Stimulated activated CD4-positive, alpha-beta T cell treated with anti-CD3 and anti-CD28 coated beads, TNF-alpha, amount 100 ng/mL, for 4 hours (primary cell): ENCODE measurements around the gene TSC2.
"Not testable (repeated sequence)": the region's sequence is repeated elsewhere in the genome, so short reads cannot be mapped to it uniquely, and the experiment has no call there.

Experiments
- DNase-seq, 3 experiments: peaks; one replicate each; pipeline ENCODE4 v3.0.0-alpha.2; 2020; ENCODE audit warnings: low read depth in 3 of 3

TSC2 gene

DNA sequence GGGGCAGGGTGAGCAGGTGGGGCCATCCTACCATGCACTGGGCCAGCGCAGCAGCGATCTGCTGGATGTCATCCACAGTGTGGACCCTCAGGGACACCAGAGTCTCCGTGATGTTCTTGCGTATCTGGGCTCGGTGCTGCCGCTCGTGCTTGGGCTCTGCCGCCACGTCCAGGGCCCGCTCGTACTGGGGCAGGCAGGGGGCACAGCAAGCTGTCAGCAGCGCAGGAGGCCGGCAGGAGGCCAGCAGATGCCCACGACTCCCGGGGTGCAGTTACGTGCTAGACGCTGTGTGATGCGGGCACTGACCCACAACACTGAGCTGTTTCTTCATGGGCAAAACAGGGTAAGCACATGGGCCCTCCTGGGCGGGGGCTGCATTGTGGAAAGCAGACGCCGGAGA, 57.5 kb downstream of the TSC2 start:
- DNase-seq: not testable (repeated sequence)

DNA sequence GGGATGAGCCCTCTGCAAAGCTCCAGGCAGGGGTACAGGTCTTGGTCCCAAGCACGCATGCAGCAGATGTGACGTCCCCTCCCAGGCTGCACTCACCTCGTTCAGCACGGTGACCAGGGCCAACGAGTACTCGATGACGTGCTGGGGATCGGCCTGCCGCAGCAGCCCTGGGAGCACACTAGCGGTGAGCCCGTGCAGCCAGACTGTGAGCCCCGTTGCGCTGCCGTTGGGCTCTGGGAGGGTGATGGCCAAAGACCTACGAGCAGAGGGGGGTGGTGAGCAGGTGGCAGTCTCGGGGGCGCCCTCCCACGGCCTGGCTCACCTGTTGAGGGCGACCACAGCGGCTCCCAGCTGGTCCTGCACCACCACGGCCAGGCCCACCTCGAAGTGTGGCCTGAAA, 58.0 kb downstream of the TSC2 start:
- DNase-seq: not testable (repeated sequence)

DNA sequence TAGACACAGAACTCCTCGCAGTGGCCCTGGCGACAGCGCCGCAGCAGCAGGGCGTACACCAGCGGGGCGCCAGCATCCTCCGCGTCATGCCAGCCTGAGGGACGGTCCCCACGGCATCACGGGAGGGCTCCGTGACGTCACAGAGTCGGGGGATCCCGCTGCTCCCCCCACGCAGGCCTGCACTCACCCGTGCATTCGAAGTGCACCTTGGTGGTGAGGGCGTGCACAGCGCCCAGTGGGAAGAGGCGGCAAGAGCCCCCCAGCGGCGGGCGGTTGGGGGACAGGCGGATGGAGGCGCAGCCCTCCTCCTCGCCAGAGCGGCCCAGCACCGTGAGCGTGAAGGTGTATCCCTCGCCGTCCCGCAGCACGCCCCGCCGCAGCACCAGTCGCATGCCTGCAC, 58.4 kb downstream of the TSC2 start:
- DNase-seq: not testable (repeated sequence)

DNA sequence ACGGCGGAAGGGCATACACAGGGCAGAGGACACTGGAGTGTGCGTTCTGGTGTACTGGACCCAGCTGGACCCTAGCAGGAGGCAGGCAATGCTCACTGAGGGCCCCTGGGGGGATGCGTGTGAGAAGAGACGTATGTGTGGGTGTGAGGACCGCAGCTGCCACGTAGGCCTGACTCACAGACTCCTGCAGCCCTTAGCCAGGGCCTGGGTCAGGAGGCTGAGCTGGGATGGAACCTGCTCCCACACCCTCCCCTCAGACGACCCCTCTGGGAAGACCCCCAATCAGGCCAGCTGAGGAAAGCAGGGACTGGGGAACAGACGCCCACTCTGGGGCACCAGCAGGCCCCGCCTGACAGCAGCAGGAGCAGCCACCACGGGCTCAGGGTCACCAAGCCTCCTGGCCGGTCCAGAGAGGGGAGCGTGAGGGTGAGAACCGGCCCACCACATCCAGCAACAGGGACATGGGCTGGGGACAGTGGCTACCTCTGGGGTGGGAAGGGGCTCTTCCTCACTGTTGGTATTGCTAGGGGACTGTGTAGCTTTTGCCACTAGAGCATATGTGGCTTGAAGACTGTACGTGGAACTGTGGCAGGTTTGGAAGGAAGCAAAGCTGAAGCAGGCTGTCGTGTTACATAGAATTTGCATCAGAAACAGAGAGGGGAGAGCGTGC, 59.5 kb downstream of the TSC2 start:
- DNase-seq: not testable (repeated sequence)

DNA sequence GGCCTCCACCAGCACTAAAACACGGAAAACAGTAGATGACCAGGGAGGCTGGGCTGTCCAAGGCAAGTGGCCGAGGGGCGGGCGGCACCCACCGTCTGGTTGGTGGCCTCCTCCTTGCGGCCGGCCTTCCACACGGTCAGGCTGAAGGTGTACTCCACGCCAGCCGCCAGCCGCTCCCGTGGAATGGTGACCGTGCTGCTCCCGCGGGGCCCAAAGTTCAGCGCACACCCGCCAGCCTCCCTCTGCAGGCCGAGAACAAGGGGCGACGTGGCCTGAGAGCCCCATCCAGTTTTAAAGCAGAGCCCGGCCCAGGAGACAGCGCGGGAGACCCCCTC, 60.0 kb downstream of the TSC2 start:
- DNase-seq: not testable (repeated sequence)

DNA sequence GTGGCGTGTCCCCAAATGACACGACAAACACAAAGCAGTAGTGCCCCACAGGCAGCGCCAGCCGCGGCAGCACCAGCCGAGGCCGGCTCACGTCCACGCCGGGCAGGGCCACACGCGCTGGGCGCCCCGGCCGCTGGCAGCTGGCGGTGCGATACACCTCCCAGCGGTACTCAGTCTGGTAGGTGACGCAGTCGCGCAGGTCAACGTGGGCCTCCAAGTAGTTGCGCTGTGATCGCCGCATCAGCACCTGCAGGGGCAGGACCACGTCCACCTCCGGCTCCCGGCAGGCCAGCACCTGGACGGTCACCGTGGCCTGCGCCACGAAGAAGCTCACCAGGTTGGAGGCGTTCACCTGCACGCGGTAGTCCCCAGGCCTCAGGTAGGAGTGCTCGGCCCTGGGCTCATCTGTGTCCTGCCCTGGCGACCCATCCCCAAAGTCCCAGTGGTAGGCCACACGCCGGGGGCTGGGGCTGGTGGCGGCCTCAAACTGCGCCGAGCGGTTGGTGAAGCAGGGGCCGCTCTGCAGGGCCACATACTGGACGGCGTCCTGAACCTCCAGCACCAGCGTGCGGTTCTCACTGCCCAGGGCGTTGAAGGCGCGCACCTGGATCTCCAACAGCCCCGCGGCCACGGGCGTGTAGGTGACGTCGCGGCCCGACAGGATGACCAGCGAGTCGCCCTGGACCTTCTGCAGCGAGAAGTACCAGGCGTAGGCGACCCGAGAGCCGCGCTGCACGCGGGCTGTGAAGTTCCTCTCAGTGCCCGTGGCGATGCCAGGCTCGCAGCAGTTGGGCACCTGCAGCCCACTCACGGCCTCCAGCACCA, 60.9 kb downstream of the TSC2 start:
- DNase-seq: not testable (repeated sequence)

DNA sequence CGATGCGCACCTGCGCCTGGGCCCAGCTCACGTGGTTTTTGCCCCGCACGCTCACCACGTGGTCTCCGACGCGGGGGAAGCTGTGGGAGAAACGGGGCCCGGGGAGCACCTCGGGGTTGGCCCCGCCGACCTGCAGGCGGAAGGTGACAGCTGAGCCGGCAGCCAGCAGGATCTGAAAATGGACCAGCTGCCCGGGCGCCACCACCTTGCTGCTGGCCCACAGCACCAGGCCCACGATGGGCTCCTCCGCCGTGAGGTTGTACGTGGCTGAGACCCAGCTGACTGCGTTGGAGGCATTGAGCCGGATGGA, 61.4 kb downstream of the TSC2 start:
- DNase-seq: not testable (repeated sequence)

DNA sequence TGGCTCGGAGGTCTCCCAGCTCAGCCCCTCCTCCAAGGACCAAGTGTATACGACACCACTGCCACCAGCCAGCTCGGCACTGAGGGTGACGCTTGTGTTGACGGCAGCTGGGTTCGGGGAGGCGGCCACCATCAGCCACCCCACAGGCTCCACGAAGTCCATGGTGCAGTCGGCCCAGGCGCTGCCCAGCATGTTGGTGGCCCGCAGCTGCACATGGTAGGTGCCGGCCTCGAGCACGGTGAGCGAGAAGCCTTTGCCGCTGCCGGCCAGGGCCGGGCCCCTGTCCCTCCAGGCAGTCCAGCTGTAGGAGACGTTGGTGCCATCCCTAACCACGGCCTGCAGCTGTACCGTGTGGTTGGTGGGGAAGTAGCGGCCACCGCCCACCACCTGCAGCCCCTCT, 62.1 kb downstream of the TSC2 start:
- DNase-seq: not testable (repeated sequence)

DNA sequence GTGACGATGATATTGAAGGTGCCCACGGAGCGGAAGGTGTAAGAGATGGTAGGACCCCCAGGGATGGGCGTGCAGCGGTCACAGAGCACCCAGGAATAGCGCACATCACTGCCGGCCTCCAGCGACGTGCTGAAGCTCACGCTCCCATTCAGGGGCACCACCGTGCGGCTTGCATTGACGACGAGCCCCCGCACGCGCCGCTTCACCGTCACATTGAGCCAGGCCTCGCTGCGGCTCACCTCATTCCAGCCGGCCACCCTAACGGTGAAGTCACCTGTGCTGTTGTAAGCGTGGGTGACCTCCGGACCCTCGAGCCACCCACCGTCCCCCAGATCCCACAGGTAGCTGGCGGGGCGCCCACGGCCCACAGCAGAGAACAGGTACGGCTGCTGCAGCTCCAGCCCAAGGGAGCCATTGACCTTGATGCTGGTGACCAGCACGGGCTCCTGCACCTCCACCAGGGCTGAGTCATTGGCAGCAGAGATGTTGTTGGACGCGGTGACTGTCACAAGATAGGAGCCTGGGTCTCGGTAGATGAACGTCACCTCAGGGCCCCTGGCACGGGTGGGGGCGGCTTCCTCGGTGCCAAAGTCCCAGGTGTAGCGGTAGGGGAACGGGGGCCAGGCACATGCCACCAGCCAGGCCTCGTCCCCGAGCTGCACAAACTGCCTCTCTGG, 62.7 kb downstream of the TSC2 start:
- DNase-seq: not testable (repeated sequence)

DNA sequence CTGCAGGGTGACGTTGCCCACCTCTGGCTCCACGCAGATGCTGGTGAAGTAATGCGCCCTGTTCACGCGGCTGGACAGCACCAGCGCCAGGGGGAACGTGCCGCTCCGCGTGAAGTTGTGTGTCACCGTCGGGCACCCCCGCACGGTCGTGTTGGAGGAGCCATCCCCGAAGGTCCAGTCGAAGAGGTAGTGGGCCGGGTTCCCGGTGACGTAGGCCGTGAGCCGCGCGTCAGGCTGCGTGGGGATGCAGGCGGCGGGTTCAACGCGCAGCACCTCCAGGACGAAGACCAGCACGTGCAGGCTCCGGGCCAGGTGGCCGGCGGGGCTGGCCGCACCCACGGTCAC, 63.2 kb downstream of the TSC2 start:
- not testable (repeated sequence) for DNase-seq

DNA sequence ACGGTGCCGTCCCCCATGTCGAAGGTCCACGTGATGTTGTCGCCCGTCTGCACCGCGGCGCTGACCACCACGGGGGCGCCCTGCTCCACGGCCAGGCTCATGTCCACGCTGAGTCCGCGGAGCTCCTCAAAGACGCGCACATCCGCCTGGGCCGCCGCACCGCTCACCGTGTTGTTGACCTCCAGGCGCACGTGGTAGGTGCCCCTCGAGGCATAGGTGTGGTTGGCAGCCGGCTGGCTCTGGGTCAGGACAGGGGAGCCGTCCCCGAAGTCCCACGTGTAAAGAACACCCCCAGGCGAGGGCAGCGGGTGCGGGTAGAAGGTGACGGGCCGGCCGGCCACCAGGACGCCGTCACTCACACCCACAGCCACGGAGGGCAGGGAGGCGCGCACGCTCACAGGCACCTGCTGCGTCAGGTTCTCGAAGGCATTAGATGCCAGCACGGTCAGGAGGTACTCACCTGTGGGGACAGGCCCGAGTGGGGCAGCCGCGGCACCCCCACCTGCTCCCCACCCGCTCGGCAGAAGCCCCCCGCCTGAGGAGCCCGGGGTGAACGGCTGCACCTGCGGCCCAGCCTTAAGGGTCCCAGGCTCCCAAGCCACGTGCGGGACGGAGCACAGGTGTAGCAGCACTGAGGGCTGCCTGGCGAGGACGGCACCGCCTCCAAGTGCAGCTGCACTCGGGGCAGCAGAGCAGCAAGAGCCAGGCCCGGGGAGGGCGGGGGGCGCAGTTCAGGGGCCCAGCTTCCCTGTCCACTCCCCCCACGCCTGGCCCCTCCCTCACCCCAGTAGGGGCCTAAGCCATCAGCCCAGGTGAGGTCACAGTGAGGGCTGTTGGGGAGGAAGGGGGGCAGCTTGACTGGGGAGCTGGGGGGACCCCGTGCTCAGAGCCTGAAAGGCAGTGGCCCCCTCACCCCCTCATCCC, 63.9 kb downstream of the TSC2 start:
- not testable (repeated sequence) for DNase-seq

DNA sequence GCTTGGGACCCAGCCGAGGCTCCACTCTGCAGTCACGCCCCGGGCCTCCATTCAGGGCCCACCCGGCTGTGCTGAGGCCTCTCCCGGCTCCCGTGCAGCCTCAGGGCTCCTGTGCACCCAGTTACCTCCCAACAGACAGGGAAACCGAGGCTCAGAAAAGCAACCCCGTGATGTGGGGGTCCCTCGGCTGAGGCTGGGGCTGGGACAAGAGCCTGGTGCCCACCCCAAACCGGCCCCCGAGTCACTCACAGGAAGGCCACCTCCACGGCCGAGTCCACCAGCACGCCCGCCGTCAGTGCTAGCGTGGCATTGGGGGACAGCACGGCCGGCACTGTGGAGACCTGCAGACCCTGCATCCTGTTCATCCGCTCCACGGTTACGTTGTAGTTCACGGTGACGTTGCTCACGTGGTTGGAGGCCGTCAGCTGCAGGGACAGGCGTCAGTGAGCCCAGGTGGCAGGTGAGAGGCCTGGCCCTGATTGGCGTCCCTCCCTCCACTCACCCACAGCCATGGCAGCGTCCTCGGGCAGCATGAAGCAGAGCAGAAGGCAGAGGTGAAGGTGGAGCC, 64.8 kb downstream of the TSC2 start:
- not testable (repeated sequence) for DNase-seq

DNA sequence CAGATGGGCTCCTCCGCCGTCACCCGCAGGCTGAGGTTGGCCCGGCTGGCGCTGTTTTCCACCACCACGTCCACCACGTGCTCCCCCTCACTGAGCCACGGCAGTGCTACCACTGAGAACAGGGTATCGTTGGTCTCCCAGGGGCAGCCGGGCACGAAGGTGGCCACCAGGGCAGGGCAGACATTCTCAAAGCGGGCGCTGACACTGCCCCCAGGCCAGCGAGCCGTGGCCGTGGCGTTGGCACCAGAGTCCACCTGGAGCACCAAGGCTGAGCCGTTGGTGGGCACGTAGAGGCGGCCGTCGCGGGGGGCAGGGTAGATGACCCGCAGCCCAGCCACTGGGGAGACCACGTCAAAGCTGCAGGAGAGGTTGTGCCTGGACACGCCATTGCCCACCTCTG, 66.4 kb downstream of the TSC2 start:
- DNase-seq: not testable (repeated sequence)

DNA sequence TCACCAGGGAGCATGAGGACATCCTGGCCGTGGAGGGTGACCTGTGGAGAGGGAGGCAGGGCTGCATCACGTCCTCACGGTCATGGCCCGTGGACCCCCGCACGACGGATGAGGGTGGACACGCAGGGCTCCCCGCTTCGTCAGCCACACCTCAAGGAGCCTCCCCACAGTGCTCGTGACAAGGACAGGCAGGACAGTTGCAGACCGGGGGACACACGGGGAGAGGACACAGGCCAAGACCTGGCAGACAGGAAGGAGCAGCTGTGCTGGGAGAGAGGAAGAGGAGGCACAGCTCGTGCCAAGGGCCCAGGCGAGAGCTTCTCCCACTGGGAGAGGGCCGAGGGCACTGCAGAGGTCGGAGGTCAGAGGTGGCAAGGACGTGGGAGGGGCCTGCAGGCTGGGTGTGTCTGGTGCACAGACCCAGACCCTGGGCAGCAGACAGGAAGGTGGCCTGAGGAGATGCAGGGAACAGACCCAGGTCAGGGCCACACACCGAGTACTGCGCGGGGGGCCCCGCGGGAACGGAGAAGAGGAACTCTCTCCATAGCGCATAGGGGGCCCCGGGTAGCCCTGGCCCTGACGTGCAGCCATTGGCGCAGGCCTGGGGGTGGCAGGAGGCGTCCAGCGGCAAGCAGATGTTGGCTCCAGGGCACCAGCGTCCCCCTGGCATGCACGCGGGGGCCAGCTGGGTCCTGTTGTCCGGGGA, 67.3 kb downstream of the TSC2 start:
- DNase-seq: not testable (repeated sequence)

DNA sequence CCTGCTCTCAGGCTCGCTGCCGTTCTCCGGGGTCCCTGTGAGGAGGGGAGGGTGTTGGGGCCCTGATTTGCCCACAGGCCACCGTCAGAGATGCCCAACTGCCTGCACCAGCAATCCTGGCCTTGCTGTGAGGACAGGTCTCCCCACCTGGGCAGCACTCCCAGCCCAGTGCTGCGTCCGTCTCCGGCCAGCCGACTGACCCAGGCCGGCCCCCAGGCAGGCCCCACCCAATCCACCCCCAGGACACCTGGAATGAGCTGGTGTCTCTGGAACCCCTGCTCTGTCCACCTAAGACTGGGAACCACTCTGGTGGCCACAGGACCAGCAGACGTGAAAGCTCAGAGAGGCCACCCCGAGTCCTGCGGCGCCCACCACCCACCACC, 67.8 kb downstream of the TSC2 start:
- DNase-seq: no peak

DNA sequence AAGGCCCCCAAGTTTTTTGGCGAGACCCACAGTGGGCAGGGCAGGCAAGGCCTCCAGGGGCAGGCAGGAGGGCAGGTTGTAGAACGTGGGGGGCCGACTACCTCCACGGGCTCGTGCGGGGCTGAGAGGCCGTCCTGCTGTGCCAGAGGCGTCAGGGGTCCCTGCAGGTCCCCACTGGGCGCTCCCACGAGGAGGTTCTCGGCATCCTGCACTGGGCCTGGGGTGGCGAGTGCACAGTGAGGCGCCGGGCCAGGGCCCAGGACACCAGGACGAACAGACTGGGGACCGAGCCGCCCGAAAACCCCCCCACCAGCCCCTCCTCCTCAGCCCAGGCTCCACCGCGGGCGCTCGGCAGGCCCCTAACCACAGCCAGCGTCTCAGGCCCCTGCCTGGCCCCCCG, 68.6 kb downstream of the TSC2 start:
- not testable (repeated sequence) for DNase-seq

DNA sequence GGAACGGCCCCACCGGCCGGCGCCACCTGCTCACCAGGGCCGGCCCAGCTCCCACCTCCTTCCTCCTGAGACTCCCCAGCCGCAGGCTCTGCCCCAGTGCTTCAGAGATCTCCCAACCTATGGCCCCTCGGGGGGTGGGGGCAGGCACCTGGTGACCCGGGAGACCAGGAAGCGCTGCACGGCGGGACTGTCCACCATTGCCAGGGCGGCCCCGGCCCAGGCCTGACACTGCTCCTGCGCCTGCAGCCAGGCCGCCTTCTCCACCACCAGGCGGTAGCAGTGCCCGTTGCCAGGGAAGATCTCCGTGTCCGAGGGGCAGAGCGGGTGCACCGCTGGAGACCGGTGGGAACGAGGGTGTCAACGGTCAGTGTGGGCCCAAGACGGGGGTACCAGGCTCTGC, 69.6 kb downstream of the TSC2 start:
- not testable (repeated sequence) for DNase-seq

DNA sequence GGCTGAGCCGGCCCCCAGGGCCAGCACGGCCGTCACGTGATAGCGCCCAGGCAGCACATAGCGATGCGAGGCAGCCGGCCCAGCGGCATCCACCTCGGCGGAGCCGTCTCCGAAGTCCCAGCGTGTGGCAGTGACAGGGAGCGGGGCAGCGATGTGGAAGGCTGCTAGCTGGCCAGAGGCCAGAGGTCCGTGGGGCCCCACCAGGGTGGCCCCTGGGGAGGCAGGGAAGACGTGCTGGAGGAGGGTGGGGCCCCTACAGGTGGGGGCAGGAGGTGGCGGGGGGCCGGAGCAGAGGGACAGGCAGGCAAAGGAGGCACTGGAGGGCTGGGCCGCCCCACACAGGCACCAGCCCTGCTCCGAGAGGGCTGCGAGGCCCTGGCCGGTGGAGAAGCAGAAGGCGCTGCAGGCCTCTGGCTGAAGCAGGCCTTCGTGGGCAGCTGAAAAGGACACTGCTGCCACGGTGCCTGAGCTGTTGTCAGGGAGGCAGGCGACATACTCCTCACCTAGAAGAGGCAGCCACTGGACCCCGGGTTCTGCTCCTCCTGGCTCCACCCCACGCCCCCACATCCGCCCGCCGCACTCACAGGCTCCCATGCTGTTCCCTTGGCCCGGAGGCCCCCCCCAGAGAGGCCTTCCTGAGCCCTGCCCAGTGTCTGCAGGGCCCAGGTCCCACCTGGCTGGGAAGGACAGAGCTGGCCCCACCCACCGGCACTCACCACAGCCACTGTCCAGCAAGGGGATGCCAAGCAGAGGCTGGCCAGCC, 70.4 kb downstream of the TSC2 start:
- not testable (repeated sequence) for DNase-seq

DNA sequence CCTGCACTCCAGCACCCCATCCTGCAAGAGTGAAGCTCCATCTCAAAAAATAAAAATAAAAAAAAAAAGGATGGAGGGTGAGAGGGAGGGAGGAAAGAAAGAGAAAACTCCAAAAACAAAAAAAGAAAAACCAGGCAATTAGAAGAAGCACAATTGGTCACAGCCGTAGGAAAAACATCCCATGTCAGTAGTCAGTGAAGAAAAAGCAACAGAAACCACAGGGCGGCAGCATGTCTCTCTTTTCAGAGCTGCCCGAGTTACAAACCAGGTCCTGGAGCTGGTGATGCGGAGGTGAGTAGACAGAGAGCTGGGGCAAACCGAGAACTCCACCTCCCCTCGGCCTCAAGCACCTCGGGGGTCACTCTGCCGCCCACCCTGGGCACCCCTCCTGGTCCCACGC, 73.5 kb downstream of the TSC2 start:
- DNase-seq: peak in 1 of 3 experiments; percentile 11

DNA sequence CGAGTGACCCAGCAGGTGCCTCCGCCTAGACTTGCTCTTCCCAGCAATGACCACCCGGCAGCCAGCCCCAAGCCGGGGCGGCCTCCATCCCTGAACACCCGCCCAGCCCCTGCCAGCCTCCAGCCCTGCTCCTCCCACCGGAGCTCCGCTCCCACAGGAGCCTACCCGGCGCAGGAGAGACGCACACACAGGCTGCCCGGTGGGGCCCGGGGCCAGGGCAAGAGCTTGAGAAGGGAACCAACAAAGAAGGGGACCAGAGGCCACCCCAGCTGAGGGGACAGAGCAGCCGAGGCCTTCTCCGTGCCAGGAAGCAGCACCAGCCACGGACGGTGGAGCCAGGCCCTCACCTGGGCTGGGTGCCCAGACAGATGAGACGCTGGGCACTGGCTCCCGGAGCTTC, 74.1 kb downstream of the TSC2 start:
- no peak for DNase-seq
